HG03135 (cell line): ENCODE measurements around the gene HOXC6.

Source experiments
- ATAC-seq: cut with Tn5 transposase; IDR thresholded peaks from one replicate; pipeline ENCODE4 v1.9.1; 2021; ENCODE audit warnings: mild to moderate bottlenecking, moderate library complexity; ENCODE audit not compliant: unreplicated experiment

Gene HOXC6

GRCh38 chr12:54001283-54002187 is 26.7 kb upstream of the HOXC6 start:
- ATAC-seq = no peak

GRCh38 chr12:54002278-54002914 is 25.8 kb upstream of the HOXC6 start:
- no peak for ATAC-seq

- ATAC-seq = no peak
Observed at GRCh38 chr12:54002915-54003389, 25.3 kb upstream of the HOXC6 start.

- no peak for ATAC-seq
Observed at GRCh38 chr12:54003625-54004024, 24.6 kb upstream of the HOXC6 start.

GRCh38 chr12:54004063-54004840 is 24.0 kb upstream of the HOXC6 start:
- no peak for ATAC-seq

- no peak for ATAC-seq
Observed at GRCh38 chr12:54004841-54005530, 23.3 kb upstream of the HOXC6 start.

- ATAC-seq = no peak
Observed at GRCh38 chr12:54005531-54005852, 22.7 kb upstream of the HOXC6 start.

GRCh38 chr12:54005853-54006558 is 22.2 kb upstream of the HOXC6 start:
- no peak for ATAC-seq

GRCh38 chr12:54006559-54007220 is 21.6 kb upstream of the HOXC6 start:
- ATAC-seq = no peak

GRCh38 chr12:54007538-54008259 is 20.5 kb upstream of the HOXC6 start:
- ATAC-seq = no peak

GRCh38 chr12:54008260-54008552 is 20.0 kb upstream of the HOXC6 start:
- no peak for ATAC-seq

- no peak for ATAC-seq
Observed at GRCh38 chr12:54009171-54010052, 18.8 kb upstream of the HOXC6 start.

GRCh38 chr12:54010053-54010971 is 17.9 kb upstream of the HOXC6 start:
- no peak for ATAC-seq

- ATAC-seq = no peak
Observed at GRCh38 chr12:54010972-54011664, 17.1 kb upstream of the HOXC6 start.

GRCh38 chr12:54011665-54012532 is 16.3 kb upstream of the HOXC6 start:
- no peak for ATAC-seq
